ENCODE results near the gene MAP6.

DNA sequence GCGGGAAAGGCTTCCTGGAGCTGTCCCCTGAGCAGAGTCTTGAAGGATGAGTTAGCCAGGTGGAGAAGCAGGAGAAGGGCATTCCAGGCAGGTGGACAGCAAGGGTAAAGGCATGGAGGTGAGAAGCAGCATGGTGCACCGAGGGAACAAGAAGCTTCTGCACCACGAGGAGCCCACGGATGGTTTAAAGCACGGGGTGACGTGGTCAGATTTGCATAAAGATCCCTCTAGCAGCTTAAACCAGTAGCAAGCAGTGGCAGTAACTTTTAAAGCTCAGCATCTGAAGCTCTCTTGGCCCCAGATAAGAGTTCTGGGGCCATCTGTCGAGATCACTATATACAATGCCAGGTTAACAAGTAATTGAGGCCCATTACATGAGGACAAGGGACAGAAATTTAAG is 69.9 kb downstream of the MAP6 start:
- TF ChIP-seq, protein P1, sequence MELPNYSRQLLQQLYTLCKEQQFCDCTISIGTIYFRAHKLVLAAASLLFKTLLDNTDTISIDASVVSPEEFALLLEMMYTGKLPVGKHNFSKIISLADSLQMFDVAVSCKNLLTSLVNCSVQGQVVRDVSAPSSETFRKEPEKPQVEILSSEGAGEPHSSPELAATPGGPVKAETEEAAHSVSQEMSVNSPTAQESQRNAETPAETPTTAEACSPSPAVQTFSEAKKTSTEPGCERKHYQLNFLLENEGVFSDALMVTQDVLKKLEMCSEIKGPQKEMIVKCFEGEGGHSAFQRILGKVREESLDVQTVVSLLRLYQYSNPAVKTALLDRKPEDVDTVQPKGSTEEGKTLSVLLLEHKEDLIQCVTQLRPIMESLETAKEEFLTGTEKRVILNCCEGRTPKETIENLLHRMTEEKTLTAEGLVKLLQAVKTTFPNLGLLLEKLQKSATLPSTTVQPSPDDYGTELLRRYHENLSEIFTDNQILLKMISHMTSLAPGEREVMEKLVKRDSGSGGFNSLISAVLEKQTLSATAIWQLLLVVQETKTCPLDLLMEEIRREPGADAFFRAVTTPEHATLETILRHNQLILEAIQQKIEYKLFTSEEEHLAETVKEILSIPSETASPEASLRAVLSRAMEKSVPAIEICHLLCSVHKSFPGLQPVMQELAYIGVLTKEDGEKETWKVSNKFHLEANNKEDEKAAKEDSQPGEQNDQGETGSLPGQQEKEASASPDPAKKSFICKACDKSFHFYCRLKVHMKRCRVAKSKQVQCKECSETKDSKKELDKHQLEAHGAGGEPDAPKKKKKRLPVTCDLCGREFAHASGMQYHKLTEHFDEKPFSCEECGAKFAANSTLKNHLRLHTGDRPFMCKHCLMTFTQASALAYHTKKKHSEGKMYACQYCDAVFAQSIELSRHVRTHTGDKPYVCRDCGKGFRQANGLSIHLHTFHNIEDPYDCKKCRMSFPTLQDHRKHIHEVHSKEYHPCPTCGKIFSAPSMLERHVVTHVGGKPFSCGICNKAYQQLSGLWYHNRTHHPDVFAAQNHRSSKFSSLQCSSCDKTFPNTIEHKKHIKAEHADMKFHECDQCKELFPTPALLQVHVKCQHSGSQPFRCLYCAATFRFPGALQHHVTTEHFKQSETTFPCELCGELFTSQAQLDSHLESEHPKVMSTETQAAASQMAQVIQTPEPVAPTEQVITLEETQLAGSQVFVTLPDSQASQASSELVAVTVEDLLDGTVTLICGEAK (IDR thresholded peaks at IDR 0.05; ENCODE audit: borderline replicate concordance), result no peak
- TF ChIP-seq EP300 (IDR thresholded peaks at IDR 0.05; ENCODE audit: borderline replicate concordance in 1 of 2, control insufficient read depth in 1 of 2, low read depth in 2 of 2, low read length in 2 of 2) (no peak), TCF3 (IDR thresholded peaks at IDR 0.05; ENCODE audit: borderline replicate concordance, insufficient read depth, low read depth, low read length) (no peak), FOXK2 (IDR thresholded peaks at IDR 0.05) (no peak), ZNF217 (IDR thresholded peaks at IDR 0.05) (no peak), RELA (IDR thresholded peaks at IDR 0.05; ENCODE audit: borderline replicate concordance, partially characterized antibody) (no peak), POLR2AphosphoS5 (IDR thresholded peaks at IDR 0.05; ENCODE audit: low read length) (no peak), BRCA1 (IDR thresholded peaks at IDR 0.05; ENCODE audit: low read depth, low read length) (no peak), POLR2A (IDR thresholded peaks at IDR 0.05; ENCODE audit: low read depth, low read length) (no peak), CHD4 (IDR thresholded peaks at IDR 0.05) (no peak), YY1 (IDR thresholded peaks at IDR 0.05; ENCODE audit: low read depth, low read length) (no peak)
- TF ChIP-seq, protein P2, sequence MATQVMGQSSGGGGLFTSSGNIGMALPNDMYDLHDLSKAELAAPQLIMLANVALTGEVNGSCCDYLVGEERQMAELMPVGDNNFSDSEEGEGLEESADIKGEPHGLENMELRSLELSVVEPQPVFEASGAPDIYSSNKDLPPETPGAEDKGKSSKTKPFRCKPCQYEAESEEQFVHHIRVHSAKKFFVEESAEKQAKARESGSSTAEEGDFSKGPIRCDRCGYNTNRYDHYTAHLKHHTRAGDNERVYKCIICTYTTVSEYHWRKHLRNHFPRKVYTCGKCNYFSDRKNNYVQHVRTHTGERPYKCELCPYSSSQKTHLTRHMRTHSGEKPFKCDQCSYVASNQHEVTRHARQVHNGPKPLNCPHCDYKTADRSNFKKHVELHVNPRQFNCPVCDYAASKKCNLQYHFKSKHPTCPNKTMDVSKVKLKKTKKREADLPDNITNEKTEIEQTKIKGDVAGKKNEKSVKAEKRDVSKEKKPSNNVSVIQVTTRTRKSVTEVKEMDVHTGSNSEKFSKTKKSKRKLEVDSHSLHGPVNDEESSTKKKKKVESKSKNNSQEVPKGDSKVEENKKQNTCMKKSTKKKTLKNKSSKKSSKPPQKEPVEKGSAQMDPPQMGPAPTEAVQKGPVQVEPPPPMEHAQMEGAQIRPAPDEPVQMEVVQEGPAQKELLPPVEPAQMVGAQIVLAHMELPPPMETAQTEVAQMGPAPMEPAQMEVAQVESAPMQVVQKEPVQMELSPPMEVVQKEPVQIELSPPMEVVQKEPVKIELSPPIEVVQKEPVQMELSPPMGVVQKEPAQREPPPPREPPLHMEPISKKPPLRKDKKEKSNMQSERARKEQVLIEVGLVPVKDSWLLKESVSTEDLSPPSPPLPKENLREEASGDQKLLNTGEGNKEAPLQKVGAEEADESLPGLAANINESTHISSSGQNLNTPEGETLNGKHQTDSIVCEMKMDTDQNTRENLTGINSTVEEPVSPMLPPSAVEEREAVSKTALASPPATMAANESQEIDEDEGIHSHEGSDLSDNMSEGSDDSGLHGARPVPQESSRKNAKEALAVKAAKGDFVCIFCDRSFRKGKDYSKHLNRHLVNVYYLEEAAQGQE (IDR thresholded peaks at IDR 0.05; ENCODE audit: low read depth, low read length), result no peak
- TF ChIP-seq, protein P3, sequence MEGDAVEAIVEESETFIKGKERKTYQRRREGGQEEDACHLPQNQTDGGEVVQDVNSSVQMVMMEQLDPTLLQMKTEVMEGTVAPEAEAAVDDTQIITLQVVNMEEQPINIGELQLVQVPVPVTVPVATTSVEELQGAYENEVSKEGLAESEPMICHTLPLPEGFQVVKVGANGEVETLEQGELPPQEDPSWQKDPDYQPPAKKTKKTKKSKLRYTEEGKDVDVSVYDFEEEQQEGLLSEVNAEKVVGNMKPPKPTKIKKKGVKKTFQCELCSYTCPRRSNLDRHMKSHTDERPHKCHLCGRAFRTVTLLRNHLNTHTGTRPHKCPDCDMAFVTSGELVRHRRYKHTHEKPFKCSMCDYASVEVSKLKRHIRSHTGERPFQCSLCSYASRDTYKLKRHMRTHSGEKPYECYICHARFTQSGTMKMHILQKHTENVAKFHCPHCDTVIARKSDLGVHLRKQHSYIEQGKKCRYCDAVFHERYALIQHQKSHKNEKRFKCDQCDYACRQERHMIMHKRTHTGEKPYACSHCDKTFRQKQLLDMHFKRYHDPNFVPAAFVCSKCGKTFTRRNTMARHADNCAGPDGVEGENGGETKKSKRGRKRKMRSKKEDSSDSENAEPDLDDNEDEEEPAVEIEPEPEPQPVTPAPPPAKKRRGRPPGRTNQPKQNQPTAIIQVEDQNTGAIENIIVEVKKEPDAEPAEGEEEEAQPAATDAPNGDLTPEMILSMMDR (IDR thresholded peaks at IDR 0.05 in 2 of 3, conservative IDR thresholded peaks at IDR 0.05 in 1 of 3; ENCODE audit: control insufficient read depth in 2 of 3, extremely low read depth in 1 of 3, insufficient read depth in 1 of 3, low read depth in 3 of 3, low read length in 3 of 3), result no peak

All from GM12878 (cell line).